ENCODE data around the gene PPIL6. TPM values are rescaled to one million over a fixed set of nuclear protein-coding genes. Genes with fewer than 3 reads are reported as not detected.

The PPIL6 gene
- total RNA-seq: 1 to 10 TPM in 2 of 3 donors, under 1 TPM in 1; 0.67 to 5.5 (median 2.9) TPM
- long read RNA-seq, donor 1, full-length matches to known transcripts: 1 of 5 reads
- long read RNA-seq, donor 1, partial matches to known transcripts: 0 of 5 reads
- long read RNA-seq, donor 1, other reads (novel, unspliced or antisense): 4 of 5 reads
- long read RNA-seq, donor 2, partial matches to known transcripts: 0 of 1 reads
- long read RNA-seq, donor 2, other reads (novel, unspliced or antisense): 1 of 1 reads

DNA sequence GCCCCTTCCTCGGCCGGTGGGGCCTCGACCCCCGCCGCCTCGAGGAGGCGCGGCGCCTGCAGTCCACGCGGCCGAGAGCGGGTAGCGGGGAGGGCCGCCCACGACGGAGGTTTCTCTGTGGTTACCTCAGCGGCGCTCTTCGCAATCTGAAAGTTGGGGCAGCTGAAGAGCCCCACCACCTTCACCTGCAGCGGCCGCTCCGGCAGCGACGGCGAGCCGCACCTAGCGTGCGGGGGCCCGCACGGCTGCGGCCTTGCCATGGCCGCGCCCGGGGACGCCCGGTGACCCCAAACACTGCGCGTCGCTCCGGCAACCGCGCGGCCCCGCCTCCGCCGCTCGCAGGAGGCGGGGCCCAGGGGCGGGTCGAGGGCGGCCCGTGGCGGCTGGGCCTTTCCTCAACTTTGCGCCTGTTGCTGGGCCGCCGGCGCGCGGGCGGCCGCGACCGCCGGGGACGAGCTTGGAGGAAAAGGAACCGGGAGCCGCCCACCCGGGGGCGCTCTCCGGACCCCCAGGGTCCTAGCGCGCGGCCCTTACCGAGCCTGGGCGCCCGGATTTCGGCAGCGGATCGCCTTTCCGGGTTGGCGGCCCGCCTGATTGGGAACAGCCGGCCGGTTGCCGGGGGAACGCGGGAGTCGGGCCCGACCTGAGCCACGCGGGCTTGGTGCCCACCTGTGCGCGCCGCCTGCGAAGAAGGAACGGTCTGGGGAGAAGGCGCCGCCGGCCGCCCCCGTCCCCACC, at the start of gene PPIL6, which contains the start of gene SMPD2:
Gene PPIL6, minus strand, starts transcription at position 298 of the 738 bp plus-strand sequence. Its CDS starts 38 bp downstream, at position 260.
Gene SMPD2, plus strand, starts transcription at position 394 of the 738 bp plus-strand sequence. CDS start 398 bp downstream, outside the sequence.
- Histone ChIP-seq H3K36me3 (ENCODE audit: low read depth) (no peaks in the 10 kb centered on the region), H3K4me1 (ENCODE audit: low read depth) (peaks cover 8% of the 10 kb centered on the region), H3K9me3 (no peaks in the 10 kb centered on the region), H3K4me3 (peak within 1 kb of the TSS; percentile 78)
- TF ChIP-seq, protein P1, sequence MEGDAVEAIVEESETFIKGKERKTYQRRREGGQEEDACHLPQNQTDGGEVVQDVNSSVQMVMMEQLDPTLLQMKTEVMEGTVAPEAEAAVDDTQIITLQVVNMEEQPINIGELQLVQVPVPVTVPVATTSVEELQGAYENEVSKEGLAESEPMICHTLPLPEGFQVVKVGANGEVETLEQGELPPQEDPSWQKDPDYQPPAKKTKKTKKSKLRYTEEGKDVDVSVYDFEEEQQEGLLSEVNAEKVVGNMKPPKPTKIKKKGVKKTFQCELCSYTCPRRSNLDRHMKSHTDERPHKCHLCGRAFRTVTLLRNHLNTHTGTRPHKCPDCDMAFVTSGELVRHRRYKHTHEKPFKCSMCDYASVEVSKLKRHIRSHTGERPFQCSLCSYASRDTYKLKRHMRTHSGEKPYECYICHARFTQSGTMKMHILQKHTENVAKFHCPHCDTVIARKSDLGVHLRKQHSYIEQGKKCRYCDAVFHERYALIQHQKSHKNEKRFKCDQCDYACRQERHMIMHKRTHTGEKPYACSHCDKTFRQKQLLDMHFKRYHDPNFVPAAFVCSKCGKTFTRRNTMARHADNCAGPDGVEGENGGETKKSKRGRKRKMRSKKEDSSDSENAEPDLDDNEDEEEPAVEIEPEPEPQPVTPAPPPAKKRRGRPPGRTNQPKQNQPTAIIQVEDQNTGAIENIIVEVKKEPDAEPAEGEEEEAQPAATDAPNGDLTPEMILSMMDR (IDR thresholded peaks at IDR 0.05): no peak
- DNase-seq (peak; percentile 87 to 92 (median 91)), ATAC-seq (peak; percentile 93)
- intact Hi-C loops (cut with DNase I, micrococcal nuclease): no loop called here

- no peak overlapping the region for H3K4me3 ChIP-seq
- no peak for ATAC-seq
- intact Hi-C loops (cut with DNase I, micrococcal nuclease): no loop called here
- no peaks in the 10 kb centered on the region for H3K36me3 ChIP-seq (ENCODE audit: low read depth)
- no peaks in the 10 kb centered on the region for H3K9me3 ChIP-seq
- TF ChIP-seq, protein P1 (IDR thresholded peaks at IDR 0.05): no peak
- no peaks in the 10 kb centered on the region for H3K4me1 ChIP-seq (ENCODE audit: low read depth)
- no peak for DNase-seq
Observed at GRCh38 chr6:109488001-109488400, 47.6 kb upstream of the PPIL6 start.

- peak in 1 of 3 donors; percentile 51 for DNase-seq
- no peaks in the 10 kb centered on the region for H3K9me3 ChIP-seq
- peaks cover 10% of the 10 kb centered on the region for H3K4me1 ChIP-seq (ENCODE audit: low read depth)
- ATAC-seq: peak; percentile 68
- TF ChIP-seq, protein P1 (IDR thresholded peaks at IDR 0.05): no peak
- H3K4me3 ChIP-seq: no peak overlapping the region
- no peaks in the 10 kb centered on the region for H3K36me3 ChIP-seq (ENCODE audit: low read depth)
- intact Hi-C loops (cut with DNase I, micrococcal nuclease): no loop called here
Observed at GRCh38 chr6:109486068-109486467, 45.6 kb upstream of the PPIL6 start.

DNA sequence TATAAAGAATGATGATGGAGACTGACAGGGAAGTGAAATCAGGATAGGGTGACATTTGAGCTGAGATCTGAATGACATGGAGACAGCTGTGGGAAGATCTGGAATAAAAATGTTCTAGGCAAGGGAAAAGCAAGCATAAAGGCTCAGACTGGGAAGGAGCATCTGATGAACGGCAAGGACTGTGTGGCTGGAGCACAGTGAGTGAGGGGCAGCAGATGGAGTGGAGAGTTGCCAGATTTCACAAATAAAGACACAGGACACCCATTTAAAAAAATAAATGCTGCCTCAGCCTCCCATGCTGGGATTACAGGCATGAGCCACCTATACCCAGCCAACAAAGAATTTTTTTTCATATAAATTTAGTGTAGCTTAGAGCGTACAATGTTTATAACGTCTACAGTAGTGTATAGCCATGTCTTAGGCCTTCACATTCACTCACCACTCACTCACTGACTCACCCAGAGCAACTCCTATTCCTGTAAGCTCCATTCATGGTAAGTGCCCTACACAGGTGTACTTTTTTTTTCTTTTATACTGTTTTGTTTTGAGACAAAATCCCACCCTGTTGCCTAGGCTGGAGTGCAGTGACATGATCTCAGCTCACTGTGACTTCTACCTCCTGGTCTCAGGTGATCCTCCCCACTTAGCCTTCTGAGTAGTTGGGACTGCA, 45.0 kb upstream of the PPIL6 start:
- H3K4me3 ChIP-seq: no peak overlapping the region
- no peaks in the 10 kb centered on the region for H3K9me3 ChIP-seq
- no peak for ATAC-seq
- TF ChIP-seq, protein P1 (IDR thresholded peaks at IDR 0.05): no peak
- intact Hi-C loops (cut with DNase I, micrococcal nuclease): no loop called here
- peaks cover 17% of the 10 kb centered on the region for H3K4me1 ChIP-seq (ENCODE audit: low read depth)
- DNase-seq: no peak
- H3K36me3 ChIP-seq (ENCODE audit: low read depth): no peaks in the 10 kb centered on the region

- intact Hi-C loops (cut with DNase I, micrococcal nuclease): no loop called here
- Histone ChIP-seq H3K36me3 (ENCODE audit: low read depth) (no peaks in the 10 kb centered on the region), H3K4me3 (no peak overlapping the region), H3K9me3 (no peaks in the 10 kb centered on the region), H3K4me1 (ENCODE audit: low read depth) (peaks cover 30% of the 10 kb centered on the region)
- TF ChIP-seq, protein P1 (IDR thresholded peaks at IDR 0.05): no peak
- ATAC-seq (no peak), DNase-seq (no peak)
Observed at GRCh38 chr6:109484122-109484521, 43.7 kb upstream of the PPIL6 start.
